Right lobe of liver (tissue), 6 donors: ENCODE results near the gene DOCK3. TPM values are rescaled to one million over a fixed set of nuclear protein-coding genes. Genes with fewer than 3 reads are reported as not detected.
A peak's percentile ranks its signal among the peaks of the same experiment; 100 is the strongest.

Source experiments
- ATAC-seq, 4 donors: fragments of 200-7000 bp; cut with Tn5 transposase; one replicate each; pipeline ENCODE4 v1.9.1; 2020; ENCODE audit warnings: mild to moderate bottlenecking in 4 of 4, moderate library complexity in 4 of 4
- DNase-seq, 3 donors: peaks; one replicate each; pipeline ENCODE4 v3.0.0-alpha.2; 2020
- H3K27ac ChIP-seq, 3 donors: fragments of 200-600 bp; one replicate each; pipeline ENCODE4 v1.8.0; 2022
- H3K27me3 ChIP-seq, 2 donors: fragments of 200-600 bp; one replicate each; pipeline ENCODE4 v1.8.0; 2022
- H3K36me3 ChIP-seq, 4 donors: fragments of 200-600 bp; sonication (generic) in 1 of 4; one replicate each; pipeline versions ENCODE4 v1.5.1 to v1.8.0; 2017 to 2022; ENCODE audit warnings: control low read depth in 1 of 4
- H3K4me1 ChIP-seq, 4 donors: fragments of 200-600 bp; sonication (generic) in 1 of 4; one replicate each; pipeline versions ENCODE4 v1.5.1 to v1.8.0; 2017 to 2022; ENCODE audit warnings: control low read depth in 1 of 4
- H3K4me3 ChIP-seq, 3 donors: fragments of 200-600 bp; one replicate each; pipeline ENCODE4 v1.8.0; 2022
- H3K9me3 ChIP-seq, 4 donors: fragments of 200-600 bp; sonication (generic) in 1 of 4; one replicate each; pipeline versions ENCODE4 v1.5.1 to v1.8.0; 2017 to 2022; ENCODE audit warnings: control low read depth in 1 of 4
- POLR2A ChIP-seq: fragments of 450-650 bp; IDR thresholded peaks from one replicate; pipeline ENCODE4 v1.6.1; 2017; ENCODE audit warnings: antibody characterized with exemption, mild to moderate bottlenecking
- WGBS: methylation state at CpG from one replicate; pipeline ENCODE4 v1.1.6; 2018; ENCODE audit warnings: low coverage, low lambda C conversion rate; ENCODE audit not compliant: insufficient coverage; ENCODE audit errors: missing lambda C conversion rate; 5-methylcytosine and 5-hydroxymethylcytosine counted together
- intact Hi-C, 2 donors: fragments of 100-400 bp; cut with DNase I; formaldehyde crosslinking; loops; one replicate each; pipeline versions ENCODE4 v1.11.2 to v1.14.1; 2022
- total RNA-seq, 6 experiments: library from RNA; depleted of rRNA in 2 of 6; stranded (reverse); fragments of >200 nt in 2 of 6; fragmentation: NEBNext Ultra II Directional in 3 of 6; extraction: Animal tissue kit (Norgen Biotek cat#: 25700) in 3 of 6; gene quantifications; one replicate each; pipeline versions ENCODE4 v1.1.0 to v1.2.4, GENCODE V29; 2016 to 2023
- TF ChIP-seq, protein P1 (sequence below), 4 donors: fragments of 200-600 bp in 3 of 4; fragments of 450-650 bp in 1 of 4; IDR thresholded peaks; one replicate each; pipeline versions ENCODE4 v1.5.1 to v1.8.0; 2016 to 2022; ENCODE audit warnings: antibody characterized with exemption in 4 of 4, mild to moderate bottlenecking in 2 of 4
- donor health status: DM: no; HTN: yes; CAD: no.
- donor health status: DM: no; HTN: no; CAD: no.
- donor health status: DM: no; HTN: no; CAD: no.
- donor health status: DM: no; HTN: yes; CAD: no.
- donor health status: DM: no; HTN: yes; CAD: no.

Gene DOCK3
- total RNA-seq, 6 experiments from 2014 or later: 0.04 to 0.06 (median 0.06) TPM; not detected in 3

DNA sequence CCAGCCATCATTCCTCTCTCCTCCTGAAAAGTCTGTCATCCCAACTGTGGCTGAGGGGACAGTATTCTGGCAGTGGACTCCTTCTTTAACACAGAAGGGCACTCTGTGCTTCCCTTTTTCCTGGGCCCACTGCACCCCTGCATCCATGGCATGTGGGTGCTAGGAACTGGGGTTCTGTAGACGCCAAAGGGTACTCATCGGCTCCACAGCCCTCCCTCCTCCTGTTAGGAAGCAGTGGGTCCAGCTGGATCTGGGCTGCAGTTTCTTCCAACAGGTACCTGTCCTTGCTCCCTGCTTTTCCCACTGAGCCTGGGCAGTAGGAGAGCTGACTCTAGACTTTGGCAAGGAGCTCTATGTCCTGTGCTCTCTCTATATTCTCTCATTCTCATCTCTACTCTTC lies 704.0 kb downstream of the DOCK3 start:
- intact Hi-C loops: loop anchor here in 1 of 2 donors (10.0 kb wide), 2 partner anchors 414 to 754 kb away; no protein-coding TSS in a partner anchor
- no peak for ATAC-seq

DNA sequence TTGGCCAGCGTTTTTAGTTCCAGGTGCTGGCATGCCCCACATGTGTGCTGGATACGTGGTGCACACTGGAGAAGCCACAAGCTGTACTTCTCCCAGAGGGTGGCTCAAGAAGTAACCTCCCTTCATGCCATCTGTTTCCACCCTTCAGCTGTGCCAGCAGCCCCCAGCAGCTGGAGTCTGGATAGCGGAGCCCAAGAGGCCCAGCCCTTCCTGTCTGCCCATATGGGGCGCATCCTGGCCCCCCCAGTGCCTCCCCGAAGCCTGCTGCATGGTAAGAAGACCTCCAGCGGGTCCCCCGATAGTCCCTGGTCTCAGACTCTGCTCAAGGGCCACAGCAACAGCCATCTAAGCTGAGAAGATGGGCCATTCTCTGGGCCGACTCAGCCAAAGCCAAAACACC lies 704.6 kb downstream of the DOCK3 start:
- DNase-seq (no peak), ATAC-seq (no peak)
- peaks cover 0 to 9% (median 2%) of the 10 kb centered on the region in 4 donors for H3K4me1 ChIP-seq
- no peaks in the 10 kb centered on the region for H3K9me3 ChIP-seq
- H3K27ac ChIP-seq: no peak overlapping the region
- H3K36me3 ChIP-seq: no peaks in the 10 kb centered on the region
- TF ChIP-seq POLR2A: no peak
- TF ChIP-seq, protein P1, sequence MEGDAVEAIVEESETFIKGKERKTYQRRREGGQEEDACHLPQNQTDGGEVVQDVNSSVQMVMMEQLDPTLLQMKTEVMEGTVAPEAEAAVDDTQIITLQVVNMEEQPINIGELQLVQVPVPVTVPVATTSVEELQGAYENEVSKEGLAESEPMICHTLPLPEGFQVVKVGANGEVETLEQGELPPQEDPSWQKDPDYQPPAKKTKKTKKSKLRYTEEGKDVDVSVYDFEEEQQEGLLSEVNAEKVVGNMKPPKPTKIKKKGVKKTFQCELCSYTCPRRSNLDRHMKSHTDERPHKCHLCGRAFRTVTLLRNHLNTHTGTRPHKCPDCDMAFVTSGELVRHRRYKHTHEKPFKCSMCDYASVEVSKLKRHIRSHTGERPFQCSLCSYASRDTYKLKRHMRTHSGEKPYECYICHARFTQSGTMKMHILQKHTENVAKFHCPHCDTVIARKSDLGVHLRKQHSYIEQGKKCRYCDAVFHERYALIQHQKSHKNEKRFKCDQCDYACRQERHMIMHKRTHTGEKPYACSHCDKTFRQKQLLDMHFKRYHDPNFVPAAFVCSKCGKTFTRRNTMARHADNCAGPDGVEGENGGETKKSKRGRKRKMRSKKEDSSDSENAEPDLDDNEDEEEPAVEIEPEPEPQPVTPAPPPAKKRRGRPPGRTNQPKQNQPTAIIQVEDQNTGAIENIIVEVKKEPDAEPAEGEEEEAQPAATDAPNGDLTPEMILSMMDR (IDR thresholded peaks at IDR 0.05): no peak
- 61% methylated on average over 6 of the region's 8 CpGs for WGBS
- no peaks in the 10 kb centered on the region for H3K27me3 ChIP-seq
- intact Hi-C loops: loop anchor here in 1 of 2 donors (10.0 kb wide), 2 partner anchors 414 to 754 kb away; no protein-coding TSS in a partner anchor
- no peak overlapping the region for H3K4me3 ChIP-seq

More for the DNA sequence above, 704.0 kb downstream of the DOCK3 start:
- Histone ChIP-seq H3K4me1 (peaks cover 0 to 10% (median under 1%) of the 10 kb centered on the region in 4 donors), H3K9me3 (no peaks in the 10 kb centered on the region), H3K36me3 (no peaks in the 10 kb centered on the region), H3K27me3 (no peaks in the 10 kb centered on the region), H3K4me3 (no peak overlapping the region), H3K27ac (no peak overlapping the region)
- TF ChIP-seq POLR2A: no peak
- TF ChIP-seq, protein P1 (IDR thresholded peaks at IDR 0.05): no peak
- WGBS: no CpG with 5 or more reads among the region's 2 CpGs
- no peak for DNase-seq

DNA sequence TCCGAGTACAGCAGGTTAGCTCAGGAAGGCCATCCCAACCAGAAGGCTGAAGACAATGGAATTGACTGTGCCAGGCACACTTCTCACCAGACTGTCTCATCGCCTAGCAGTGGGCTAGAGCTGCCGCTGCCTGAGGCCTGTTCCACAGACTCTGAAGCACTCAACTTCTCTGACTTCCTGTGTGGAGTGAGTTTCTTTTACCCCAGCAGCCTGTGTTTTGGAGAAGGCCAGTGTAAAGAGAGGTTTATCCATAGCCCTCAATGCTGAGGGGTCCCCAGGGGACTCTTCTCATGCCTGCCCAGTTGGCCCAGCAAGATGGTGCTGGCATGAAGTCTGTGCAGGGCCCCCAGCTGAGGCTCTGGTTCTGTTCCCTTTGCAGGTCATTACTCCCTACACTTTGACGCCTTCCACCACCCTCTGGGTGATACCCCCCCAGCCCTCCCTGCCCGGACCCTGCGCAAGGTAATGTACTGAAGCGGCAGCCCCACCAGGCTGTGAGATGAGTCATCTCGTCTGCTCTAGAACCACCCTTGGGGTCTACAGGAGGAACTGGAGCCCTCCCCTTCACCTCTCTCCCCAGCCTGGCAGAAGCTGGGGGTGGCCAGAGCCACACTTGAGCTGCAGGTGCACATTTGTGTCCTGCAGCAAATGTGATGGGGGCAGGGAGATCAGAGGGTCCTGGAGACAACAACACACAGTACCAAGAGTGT lies 705.2 kb downstream of the DOCK3 start:
- DNase-seq (peak in 1 of 3 donors; percentile 19), ATAC-seq (no peak)
- TF ChIP-seq, protein P1 (IDR thresholded peaks at IDR 0.05): no peak
- TF ChIP-seq POLR2A: no peak
- no peaks in the 10 kb centered on the region for H3K9me3 ChIP-seq
- no peaks in the 10 kb centered on the region for H3K36me3 ChIP-seq
- peaks cover 0 to 9% (median 2%) of the 10 kb centered on the region in 4 donors for H3K4me1 ChIP-seq
- intact Hi-C loops: loop anchor here in 1 of 2 donors (10.0 kb wide), 2 partner anchors 415 to 755 kb away; no protein-coding TSS in a partner anchor
- no peaks in the 10 kb centered on the region for H3K27me3 ChIP-seq
- no peak overlapping the region for H3K4me3 ChIP-seq
- no peak overlapping the region for H3K27ac ChIP-seq
- WGBS: 29% methylated on average over 1 of the region's 8 CpGs

DNA sequence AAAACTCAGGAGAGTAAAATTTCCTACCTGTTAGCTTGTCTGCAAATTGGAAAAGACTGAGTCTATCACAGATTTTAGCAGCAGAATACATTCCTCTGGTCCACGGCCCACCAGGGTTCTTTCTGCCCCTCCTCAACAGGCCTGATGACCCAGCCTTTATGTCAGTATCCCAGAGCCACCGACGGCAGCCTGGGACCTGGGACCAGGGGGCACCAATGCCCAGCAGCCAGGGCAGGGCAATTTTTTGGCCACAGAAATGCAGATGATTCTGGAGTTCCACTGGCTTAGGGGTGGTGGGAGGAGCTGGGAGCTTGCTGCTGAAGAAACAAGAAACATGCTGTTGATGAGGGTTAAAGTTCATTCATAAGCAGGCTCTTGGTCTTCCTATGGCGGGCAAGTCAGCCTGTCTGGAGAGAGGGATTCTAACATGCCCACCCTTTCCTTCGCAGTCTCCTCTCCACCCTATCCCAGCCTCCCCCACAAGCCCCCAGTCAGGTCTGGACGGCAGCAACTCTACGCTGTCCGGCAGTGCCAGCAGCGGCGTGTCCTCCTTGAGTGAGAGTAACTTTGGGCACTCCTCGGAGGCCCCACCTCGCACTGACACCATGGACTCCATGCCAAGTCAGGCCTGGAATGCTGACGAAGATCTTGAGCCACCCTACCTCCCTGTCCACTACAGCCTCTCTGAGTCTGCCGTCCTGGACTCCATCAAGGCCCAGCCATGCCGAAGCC lies 706.0 kb downstream of the DOCK3 start:
- no peak for TF ChIP-seq POLR2A
- TF ChIP-seq, protein P1 (IDR thresholded peaks at IDR 0.05): no peak
- H3K27ac ChIP-seq: no peak overlapping the region
- H3K4me1 ChIP-seq: peaks cover 0 to 9% (median 2%) of the 10 kb centered on the region in 4 donors
- H3K27me3 ChIP-seq: no peaks in the 10 kb centered on the region
- 79% methylated on average over 3 of the region's 15 CpGs for WGBS
- no peak overlapping the region for H3K4me3 ChIP-seq
- DNase-seq (peak in 1 of 3 donors; percentile 18), ATAC-seq (no peak)
- intact Hi-C loops: no loop called here
- no peaks in the 10 kb centered on the region for H3K36me3 ChIP-seq
- no peaks in the 10 kb centered on the region for H3K9me3 ChIP-seq
